GM21423 (cell line): ENCODE results near the gene HACD4.
"Not testable (repeated sequence)": the region's sequence is repeated elsewhere in the genome, so short reads cannot be mapped to it uniquely, and the experiment has no call there.

Experiments
- ATAC-seq: cut with Tn5 transposase; IDR thresholded peaks from one replicate; pipeline ENCODE4 v1.9.1; 2021; ENCODE audit warnings: mild to moderate bottlenecking, moderate library complexity; ENCODE audit not compliant: unreplicated experiment

HACD4 gene

DNA sequence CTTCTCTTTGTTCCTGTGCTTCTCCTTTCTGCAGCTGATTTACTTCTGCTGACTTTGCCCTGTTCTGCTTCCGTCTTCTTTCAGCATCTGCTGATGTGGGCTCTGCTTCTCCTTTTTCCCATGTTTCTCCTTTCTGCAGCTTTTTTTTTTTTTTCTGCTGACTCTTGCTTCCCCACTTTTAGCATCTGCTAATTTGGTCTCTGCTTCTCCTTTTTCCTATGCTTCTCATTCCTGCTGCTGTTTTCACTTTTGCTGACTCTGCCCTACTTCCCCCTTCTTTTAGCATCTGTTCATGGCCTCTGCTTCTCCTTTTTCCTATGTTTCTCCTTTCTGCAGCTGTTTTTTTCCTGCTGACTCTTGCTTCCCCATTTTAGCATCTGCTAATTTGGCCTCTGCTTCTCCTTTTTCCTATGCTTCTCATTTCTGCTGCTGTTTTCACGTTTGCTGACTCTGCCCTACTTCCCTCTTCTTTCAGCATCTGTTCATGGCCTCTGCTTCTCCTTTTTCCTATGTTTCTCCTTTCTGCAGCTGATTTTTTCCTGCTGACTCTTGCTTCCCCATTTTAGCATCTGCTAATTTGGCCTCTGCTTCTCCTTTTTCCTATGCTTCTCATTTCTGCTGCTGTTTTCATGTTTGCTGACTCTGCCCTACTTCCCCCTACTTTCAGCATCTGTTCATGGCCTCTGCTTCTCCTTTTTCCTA lies 58.0 kb downstream of the HACD4 start:
- not testable (repeated sequence) for ATAC-seq

DNA sequence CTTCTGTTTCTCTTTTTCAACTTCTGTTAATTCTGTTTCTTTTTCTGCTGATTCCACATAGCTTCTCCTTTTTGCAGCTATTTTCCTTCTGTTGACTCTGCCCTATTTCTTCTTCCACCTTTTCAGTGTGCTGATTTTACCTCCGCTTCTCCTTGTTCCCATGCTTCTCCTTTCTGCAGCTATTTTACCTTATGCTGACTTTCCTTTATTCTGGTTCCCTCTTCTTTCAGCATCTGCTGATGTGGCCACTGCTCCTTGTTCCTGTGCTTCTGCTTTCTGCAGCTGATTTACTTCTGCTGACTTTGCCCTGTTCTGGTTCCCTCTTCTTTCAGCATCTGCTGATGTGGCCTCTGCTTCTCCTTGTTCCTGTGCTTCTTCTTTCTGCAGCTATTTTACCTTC lies 58.8 kb downstream of the HACD4 start:
- no peak for ATAC-seq

DNA sequence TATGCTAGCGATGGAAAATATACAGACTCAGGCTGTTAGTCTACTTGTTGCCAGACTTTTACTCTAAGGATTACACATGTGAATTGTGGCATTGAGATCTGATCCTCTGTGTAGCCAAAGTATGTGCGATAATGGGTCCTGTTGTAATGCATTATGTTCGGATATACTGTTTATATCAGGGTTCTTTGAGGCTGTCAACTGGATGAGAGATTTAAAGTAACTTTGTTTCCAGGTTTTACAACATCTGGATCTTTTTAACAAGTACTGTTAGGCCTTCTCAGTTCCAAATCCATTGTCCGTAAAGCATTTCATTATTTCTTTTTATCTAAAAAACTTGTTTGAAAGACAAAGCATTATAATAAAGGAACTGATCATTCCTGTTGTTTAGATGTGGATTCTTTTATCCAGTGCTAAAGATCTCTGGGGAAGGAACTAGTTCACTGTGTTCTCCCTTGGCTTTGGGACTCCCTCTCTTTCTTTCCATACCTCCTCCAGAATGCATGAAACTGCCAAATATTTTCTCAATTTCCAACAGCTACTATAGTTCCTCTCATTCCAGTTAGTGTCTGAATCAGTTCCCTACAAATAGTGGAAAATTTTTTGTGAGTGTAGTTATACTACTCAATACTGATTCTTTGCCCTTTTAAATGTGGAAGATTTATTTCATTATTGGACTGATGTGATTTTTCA lies 68.8 kb downstream of the HACD4 start:
- ATAC-seq: no peak

DNA sequence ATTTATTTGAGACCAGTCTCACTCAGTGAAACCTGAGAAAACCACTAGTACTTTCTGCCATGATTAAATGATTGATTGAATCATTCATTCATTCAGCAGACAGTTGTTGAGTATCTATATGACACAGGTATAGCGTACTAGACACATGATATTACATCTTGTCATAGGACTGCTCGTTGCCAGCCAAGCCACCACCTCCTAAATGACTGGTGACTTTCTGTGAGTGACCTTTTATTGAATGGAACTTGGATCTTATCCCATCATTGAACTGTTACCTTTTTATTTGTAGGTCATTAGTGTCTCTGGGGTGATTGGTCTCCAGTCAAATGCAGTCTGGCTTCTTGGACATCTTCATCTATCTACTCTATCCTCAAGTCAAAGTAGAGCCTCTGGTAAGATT lies 80.7 kb downstream of the HACD4 start:
- ATAC-seq: no peak
